NCI-H187 treated with DMSO at 0.1 percent for 48 hours (cell line): ENCODE data around the gene ACY1.
A peak's percentile ranks its signal among the peaks of the same experiment; 100 is the strongest.
"Not testable (repeated sequence)": the region's sequence is repeated elsewhere in the genome, so short reads cannot be mapped to it uniquely, and the experiment has no call there.

Source experiments
- DNase-seq: peaks from one replicate; lab custom pipeline; 2025; lab: John Stamatoyannopoulos, UW

ACY1 gene

DNA sequence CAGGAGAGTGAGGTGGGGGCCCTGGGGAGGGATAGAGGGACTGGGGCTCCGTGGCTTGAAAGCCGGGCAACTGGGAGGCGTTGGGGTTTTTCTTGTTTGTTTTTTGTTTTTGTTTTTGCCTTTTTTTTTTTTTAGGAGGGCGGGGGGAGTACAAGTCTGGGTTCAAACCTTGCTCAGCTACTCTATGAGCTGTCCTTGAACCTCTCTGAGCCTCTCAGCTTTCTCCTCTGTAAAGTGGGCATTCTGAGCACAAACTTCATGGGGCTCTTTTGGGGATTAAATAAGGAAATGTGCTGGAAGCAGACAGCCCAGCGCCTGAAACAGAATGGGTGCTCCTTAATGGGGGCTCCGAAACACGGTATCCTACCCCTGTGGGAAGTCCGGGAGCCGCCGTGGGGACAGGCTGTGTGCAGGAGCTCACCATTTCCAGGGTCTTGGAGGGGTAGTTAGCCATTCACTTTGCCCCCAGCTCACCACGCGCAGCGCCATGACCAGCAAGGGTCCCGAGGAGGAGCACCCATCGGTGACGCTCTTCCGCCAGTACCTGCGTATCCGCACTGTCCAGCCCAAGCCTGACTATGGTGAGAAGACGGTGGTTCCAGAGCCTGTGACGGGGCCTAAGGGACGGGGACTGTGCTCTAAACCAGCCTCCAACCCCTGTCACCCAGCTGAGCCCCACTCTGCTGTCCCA is 388 bp downstream of the ACY1 start:
- DNase-seq: no peak

DNA sequence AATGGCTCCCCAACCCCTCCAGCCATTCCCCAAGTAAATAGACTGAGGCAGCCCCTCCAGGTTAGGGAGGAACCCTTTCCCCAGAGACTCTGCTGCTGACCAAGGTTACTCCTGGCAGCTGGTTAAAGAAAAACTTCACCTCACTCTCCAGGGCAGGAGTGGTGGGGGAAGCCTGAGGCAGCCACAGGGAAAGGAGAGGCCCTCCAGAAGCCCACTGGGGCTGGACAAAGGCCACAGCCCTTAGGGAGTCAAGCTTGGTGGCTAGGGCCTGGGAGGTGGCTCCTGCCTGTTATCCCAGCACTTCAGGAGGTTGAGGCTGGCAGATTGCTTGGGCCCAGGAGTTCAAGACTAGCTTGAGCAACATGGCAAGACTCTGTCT is 923 bp downstream of the ACY1 start:
- DNase-seq: no peak

DNA sequence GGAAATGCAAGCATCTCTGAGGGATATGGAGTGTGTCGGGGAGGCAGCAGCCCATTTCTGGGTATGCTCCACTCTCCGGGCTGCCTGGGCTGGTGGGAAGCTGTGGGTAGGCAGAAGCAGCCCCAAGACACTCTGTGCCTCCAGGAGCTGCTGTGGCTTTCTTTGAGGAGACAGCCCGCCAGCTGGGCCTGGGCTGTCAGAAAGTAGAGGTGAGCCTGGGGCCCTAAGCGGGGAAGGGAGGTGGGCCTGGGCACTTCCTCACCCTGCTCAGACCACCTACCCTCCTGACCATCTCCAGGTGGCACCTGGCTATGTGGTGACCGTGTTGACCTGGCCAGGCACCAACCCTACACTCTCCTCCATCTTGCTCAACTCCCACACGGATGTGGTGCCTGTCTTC is 1.7 kb downstream of the ACY1 start:
- no peak for DNase-seq

DNA sequence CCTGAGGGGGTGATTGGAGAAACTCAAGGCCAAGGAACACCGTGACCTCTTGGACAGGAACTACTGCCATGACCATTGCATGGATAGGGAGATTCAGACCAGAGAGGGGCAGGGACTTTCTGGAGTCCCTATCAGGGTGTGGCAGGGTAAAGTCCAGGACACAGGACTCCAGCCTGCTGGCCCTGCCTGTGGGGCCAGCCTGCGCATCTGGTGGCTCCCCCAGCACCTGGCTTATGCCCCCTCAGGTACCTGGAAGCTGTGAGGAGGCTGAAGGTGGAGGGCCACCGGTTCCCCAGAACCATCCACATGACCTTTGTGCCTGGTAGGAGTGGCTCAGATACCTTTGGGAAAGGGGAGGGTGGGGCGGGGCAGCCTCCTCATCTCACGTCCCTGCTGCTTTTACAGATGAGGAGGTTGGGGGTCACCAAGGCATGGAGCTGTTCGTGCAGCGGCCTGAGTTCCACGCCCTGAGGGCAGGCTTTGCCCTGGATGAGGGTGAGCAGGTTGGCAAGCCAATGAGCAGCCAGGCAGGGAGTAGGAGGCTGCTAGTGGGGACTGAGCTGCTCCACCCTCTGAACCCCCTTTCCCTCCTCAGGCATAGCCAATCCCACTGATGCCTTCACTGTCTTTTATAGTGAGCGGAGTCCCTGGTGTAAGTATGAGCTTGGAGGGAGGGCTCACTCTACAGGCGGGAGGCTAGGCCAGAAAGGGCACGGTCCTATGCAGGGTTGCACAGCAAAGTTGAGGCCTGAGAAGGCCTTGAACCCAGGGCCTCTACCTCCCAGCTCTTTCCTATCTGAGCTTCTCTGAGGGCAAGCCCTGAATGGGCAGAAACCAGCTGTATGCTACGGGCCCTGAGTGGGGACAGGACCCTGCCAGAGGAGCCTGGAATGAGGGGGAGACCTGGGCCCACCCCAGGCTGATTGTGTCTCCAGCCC is 2.9 kb downstream of the ACY1 start:
- DNase-seq: no peak

DNA sequence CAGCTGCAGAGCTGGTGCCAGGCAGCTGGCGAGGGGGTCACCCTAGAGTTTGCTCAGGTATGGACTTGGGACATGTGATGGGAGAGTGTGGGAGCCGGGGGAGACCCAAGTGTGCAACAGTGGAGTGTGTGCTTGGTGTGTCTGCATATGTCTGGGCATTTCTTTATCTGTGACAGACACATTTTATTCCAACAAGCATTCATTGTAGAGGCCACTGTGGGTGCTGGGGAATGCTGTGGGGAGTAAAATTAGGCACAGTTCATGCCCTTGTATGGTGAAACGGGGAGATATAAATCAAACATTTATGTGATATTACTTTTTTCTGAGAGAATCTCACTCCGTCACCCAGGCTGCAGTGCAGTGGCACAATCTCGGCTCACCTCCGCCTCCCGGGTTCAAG is 4.2 kb downstream of the ACY1 start:
- no peak for DNase-seq

DNA sequence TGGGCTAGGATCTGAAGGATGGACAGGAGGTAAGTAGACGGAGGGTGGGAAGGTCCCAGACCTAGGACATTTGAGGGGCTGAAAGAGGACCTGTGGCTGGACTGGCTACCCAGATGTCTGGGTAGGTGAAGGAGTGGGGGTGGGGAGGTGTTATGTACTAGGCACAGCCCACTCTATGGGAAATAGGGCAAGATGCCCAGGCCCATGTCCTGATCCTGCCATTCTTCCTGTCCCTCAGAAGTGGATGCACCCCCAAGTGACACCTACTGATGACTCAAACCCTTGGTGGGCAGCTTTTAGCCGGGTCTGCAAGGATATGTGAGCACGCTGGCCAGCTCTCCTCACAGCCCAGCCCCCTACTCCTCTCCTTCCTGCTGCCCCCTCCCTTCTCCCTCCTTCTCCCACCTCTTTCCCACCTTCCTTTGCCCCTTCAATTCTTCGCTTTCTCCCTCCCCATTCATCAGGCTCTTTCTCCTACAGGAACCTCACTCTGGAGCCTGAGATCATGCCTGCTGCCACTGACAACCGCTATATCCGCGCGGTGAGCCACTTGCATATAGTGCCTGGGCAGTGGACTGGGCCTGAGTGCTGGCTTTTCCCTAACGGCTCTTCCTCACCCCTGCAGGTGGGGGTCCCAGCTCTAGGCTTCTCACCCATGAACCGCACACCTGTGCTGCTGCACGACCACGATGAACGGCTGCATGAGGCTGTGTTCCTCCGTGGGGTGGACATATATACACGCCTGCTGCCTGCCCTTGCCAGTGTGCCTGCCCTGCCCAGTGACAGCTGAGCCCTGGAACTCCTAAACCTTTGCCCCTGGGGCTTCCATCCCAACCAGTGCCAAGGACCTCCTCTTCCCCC is 5.2 kb downstream of the ACY1 start:
- no peak for DNase-seq

DNA sequence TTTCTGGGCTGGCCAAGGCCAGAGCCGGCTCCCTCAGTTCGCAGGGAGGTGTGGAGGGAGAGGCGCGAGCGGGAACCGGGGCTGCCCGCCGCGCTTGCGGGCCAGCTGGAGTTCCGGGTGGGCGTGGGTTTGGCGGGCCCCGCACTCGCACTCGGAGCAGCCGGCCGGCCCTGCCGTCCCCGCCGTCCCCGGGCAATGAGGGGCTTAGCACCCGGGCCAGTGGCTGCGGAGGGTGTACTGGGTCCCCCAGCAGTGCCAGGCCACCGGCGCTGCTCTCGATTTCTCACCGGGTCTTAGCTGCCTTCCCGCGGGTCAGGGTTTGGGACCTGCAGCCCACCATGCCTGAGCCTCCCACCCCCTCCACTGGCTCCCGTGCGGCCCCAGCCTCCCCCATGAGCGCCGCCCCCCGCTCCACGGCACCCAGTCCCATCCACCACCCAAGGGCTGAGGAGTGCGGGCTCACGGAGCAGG is 7.2 kb downstream of the ACY1 start:
- DNase-seq: not testable (repeated sequence)

DNA sequence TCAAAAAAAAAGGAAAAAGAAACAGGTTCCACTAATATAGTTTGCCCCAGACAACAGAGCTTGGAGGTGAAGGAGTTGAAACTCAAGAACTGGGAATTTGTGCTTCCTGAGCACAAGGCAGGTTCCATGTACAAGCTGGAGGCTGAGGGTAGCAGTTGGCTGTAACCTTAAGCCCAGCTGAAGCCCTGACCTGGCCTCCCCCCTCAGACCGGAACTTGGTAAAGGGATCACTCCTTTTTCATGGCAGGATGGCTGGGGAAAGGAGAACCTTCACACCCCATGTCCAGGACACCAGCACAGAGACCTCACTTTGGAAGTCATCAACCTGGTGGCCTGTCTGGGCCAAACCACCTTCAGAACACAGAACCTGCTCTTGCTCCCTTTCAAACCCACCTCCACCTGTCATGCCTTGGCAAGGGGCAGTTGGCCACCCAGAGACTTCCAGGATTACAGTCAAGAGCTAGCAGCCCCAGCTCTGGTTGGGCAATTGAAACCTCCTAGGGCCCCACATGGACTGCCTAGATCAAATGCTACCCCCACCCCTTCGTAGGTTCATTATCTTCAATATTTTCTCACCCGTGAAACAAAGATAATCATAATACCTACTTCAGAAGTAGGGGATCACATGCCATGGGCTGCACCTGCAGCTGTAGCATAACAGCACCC is 8.8 kb downstream of the ACY1 start:
- no peak for DNase-seq

DNA sequence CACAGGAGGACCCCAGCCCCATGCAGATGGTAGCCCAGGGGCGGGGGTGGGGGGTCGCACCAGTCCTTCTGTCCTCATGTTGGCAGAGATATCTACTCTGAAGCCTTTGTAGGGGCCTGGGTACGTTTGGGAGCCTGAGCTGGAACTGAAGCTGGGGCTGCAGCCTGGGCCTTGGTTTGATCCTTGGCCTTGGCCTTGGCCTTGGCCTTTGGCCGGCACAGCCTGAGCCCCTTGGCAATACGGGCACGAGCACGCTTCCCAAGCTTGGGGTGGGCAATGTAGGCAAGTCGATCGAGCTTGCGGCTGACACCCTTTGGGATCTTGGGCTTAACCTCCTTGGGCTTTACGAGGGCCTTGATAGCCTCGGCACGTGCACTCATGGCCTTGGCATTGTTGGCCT is 10.3 kb downstream of the ACY1 start:
- not testable (repeated sequence) for DNase-seq

DNA sequence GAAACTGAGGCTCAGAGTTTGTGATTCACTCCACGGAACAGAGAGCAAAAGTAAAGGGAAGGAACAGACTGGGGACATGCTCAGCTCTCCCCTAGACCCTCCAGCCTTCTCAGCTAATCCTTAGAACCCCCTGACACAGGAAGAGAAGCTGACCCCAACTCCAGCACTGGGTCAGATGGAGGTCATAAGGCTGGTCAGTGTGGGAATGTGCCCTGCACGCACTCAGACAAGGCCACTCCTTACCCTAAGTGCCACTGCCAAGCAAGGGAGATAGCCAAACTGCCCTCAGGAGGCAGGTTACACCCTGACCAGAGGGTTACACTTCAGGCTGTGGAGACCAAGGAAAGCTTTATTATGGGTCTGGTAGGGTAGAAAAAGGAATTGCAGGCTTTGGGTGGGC is 11.2 kb downstream of the ACY1 start:
- DNase-seq: no peak

DNA sequence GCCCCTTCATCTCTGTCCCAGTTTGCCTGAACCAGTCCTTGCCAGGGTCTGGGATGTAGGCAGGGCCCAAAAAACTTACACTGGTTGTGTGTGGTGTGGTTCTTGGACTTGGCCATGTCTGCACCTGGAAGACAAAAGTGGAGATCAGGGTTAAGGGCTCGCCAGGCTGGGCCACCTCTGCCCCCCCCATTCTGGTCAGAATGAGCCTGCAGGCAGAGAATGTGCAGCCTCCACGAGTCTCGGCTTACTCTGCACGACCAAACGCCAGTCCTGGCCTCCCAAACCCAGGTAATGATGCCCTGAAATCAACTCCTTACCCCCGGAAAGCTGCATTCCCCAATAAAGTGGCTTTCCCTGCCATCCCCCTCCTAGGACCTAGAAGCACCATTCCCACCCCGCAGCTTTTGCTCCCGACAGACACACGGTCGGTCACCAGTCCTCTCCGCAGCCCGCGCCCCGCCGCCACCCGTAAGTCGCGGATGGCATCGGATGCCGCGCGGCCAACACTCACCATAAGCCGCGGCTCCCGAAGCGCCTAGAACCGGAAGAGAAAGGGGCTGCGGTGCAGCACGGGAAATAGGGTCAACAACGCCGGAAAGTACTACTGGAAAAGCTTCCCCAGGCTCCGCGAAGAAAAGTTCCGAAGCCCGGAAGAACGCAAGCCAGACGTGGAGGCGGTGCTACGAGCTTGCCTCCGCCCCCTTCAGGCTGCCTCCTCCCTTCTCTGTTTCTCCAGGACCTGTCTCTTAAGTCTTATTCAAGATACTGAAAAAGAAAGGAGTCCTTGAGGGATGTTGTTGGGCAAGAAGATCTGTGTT is 12.2 kb downstream of the ACY1 start, which contains the start of gene RPL29:
RPL29 (minus strand) TSS at position 550 of the 818 bp plus-strand sequence; CDS start at position 116, 434 bp downstream.
- peak; percentile 70 for DNase-seq

DNA sequence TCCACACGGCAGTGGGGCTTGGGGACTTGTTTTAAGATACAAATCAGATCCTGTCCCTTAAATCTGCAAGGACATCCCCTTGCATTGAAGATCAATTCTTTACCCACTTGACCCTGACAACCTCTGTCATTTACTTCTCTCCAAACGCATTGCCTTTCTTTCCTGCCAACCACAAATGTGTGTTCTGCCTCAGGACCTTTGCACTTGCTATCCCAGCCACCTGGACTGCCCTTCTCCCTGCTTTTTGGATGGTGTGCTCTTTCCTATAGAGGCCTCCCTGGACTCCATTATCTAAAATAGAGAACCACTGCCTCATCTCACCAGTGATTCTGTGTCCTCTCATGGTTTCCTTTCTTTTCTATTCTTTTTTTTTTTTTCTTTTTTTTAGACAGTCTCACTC is 13.8 kb downstream of the ACY1 start:
- no peak for DNase-seq

DNA sequence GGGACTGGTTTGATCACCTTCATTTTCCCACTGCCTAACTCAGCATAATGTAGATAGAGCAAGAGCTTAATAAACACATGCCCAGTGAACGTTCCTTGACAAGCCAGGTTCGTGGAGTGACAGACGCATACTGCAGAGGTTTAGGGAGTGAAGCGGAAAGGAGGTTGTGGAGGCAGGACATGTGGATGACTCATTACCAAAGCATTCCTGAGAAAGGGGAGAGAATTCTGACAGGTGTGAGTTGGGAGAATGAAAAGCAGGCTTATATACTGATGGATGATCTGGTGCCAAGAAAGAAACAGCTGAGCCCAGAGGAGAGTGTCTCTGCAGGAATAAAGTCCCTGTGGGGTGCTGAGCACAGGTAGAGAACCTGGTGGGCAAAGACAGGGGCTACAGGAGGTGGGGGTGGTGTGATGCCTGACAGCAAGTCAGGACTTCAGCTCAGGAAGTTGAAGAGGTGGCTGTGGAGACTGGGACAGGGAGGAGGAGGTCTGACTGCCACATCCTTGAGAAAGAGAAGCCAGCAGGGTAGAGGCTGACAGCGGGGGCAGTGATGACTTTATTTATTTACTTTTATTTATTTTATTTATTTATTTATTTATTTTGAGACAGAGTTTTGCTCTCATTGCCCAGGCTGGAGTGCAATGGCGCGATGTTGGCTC is 14.7 kb downstream of the ACY1 start:
- DNase-seq: no peak

DNA sequence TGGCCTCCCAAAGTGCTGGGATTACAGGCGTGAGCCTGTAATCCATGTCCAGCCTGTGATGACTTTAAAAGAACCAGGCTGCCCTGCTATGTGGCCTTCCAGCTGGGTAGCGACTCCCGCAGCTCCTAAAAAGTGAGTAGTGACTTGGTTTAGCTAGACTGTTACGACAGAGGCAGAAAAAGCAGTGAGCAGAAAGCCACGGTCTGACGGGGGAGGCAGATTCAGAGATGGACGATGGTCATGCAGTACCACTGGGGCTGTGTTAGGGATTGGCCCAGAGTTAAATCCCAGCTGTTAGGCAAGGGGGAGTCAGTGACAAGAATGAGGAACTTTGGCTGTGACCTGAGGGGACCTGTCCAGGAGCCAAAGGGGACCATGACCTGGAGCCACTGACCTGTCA is 15.4 kb downstream of the ACY1 start:
- DNase-seq: no peak

DNA sequence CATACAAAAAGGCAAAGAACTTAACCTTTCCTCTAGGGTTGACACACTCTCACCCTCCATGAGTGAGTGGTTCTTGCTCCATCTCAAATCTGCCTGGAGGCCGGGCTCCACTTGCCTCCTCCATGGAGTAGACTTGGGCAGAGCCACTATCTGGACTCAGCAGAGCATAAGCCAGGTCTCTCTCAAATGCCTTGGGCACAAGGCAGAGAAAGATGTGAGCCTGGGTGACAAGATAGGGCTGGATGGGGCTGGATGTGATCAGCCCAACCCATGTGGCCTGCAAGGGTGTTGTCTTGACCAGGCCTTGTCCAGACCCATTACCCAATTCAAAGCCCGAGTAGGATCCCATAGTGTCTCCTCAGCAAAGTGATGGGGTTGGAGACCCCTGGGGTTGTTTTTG is 16.5 kb downstream of the ACY1 start:
- DNase-seq: no peak

DNA sequence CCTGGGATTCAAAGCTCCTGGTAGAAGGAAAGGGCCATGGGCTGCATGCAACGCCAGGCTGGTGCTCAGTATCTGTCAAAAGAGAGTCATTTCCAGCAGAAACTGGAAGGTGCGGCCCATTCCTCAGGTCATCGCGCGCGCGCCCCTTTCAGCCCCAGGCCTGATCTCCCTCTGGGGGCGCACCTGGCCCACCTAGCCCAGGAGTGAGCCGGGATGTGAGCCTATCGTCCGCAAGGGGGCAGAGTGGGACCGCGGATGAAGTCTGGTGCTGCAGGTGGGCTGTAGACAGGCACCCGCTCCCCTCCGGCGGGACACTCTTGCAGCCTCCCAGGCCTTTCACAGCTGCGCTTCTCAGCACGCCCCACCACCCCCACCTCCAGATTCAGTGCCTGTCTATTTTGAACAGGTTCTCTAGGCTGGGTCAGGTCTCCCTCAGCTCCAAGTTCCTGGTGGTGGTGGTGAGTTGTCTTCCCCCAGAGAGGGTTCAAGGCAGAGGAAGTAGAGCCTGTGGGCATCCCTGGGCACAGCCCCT is 18.2 kb downstream of the ACY1 start:
- DNase-seq: no peak

DNA sequence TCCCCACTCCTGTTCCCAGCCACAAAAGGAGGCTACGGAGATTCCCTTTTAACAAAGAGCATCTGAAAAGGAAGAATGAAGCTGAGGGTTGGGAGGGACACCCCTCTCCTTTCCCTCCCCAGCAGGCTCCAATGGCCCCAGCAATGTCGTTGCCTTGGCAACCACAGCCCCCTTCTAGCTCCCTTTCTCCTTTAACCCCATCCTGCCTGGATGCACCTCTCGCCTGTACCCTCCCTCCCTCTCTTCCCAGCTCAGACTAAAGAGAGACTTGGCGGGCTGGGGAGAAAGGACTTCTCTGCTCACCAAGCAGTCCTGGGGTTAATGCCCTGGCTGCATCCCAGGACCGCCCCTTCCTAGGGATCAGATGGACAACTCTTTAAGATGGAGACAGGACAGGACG is 19.4 kb downstream of the ACY1 start:
- no peak for DNase-seq

DNA sequence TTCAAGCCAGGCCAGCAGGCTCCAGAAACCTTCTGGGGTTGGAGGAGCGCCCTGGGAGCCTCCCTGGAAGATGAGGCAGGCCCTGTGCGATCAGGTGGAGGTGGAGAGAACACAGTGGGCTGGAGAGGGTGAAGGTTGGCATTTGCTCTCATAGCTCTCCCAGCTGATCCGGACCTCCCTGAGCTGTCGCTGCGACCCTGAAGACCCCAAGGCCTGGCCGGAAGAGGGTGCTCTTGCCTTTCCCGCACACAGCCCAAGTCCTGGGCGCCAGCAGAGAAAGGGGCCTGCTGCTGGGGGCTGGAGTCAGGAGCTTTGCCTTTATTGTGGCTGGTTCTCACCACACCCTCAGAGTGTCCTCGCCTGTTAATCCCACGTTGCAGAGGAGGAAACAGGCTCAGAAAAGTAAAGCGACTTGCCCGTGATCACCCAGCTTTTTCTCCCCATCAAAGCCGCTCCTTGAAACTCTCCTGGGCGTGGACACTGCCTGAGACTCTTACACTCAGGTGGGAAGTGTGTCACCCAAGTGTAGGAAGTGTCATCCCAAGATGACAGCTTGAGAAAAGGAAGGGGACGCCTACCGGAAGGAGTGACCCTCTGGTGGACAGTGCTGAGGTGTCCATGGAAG is 20.9 kb downstream of the ACY1 start:
- no peak for DNase-seq

DNA sequence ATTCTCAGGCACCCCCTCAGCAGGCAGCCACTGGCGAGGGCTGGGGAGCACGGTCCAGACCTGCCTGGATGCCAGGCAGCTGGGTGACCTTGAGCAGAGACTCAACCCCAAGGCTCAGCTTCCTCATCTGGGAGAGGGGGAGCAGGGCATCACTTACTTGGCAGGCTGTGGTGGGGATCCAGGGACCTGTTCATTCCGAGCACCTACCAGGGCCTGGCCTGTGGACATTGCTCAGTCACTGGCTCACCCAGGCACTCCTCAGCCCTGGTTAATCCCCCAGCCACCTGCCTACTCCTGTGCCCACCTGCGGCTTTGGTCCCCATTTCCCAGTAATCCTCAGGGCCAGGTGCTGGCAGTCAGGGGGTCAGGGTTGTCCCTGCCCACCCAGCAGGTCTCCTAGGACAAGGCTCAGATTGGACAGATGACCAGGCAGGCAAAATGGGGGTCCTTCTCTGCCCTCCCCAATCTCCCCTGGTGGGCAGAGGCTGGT is 21.6 kb downstream of the ACY1 start:
- no peak for DNase-seq
